Breast epithelium (tissue), 4 donors: ENCODE measurements around the gene GCNT2. TPM values are rescaled to one million over a fixed set of nuclear protein-coding genes. Genes with fewer than 3 reads are reported as not detected.

Experiments
- DNase-seq, 2 donors: peaks; one replicate each; pipeline ENCODE4 v3.0.0-alpha.2; 2019; ENCODE audit warnings: low spot score in 2 of 2
- H3K27ac ChIP-seq, 2 donors: fragments of 200-600 bp; sonication (generic) in 1 of 2; one replicate each; pipeline ENCODE4 v1.5.1; 2016 to 2019; ENCODE audit warnings: mild to moderate bottlenecking in 1 of 2
- H3K27me3 ChIP-seq, 2 donors: fragments of 200-600 bp; sonication (generic) in 1 of 2; one replicate each; pipeline versions ENCODE4 v1.5.1 to v1.6.0; 2017 to 2019; ENCODE audit warnings: control low read depth in 1 of 2, mild to moderate bottlenecking in 1 of 2
- H3K36me3 ChIP-seq: fragments of 200-600 bp; one replicate; pipeline ENCODE4 v1.5.1; 2019
- H3K4me1 ChIP-seq, 2 donors: fragments of 200-600 bp; sonication (generic); one replicate each; pipeline ENCODE4 v1.5.1; 2016 to 2019; ENCODE audit warnings: control low read depth in 1 of 2
- H3K4me3 ChIP-seq, 3 donors: fragments of 200-600 bp; sonication (generic); 1 replicate in 2 of 3; 2 replicates in 1 of 3; pipeline ENCODE4 v1.5.1; 2016 to 2019; ENCODE audit warnings: mild to moderate bottlenecking in 3 of 3, moderate library complexity in 2 of 3
- H3K9me3 ChIP-seq, 2 donors: fragments of 200-600 bp; sonication (generic) in 1 of 2; one replicate each; pipeline ENCODE4 v1.5.1; 2016 to 2019; ENCODE audit warnings: control low read depth in 1 of 2
- CTCF ChIP-seq, 3 donors: fragments of 450-650 bp; IDR thresholded peaks; one replicate each; pipeline ENCODE4 v1.5.1; 2016 to 2017; ENCODE audit warnings: antibody characterized with exemption in 3 of 3, mild to moderate bottlenecking in 3 of 3, moderate library complexity in 3 of 3
- POLR2A ChIP-seq: fragments of 450-650 bp; IDR thresholded peaks from one replicate; pipeline ENCODE4 v1.6.1; 2016; ENCODE audit warnings: antibody characterized with exemption, mild to moderate bottlenecking, moderate library complexity
- POLR2AphosphoS5 ChIP-seq, 3 donors: sonication (generic); formaldehyde crosslinking; IDR thresholded peaks; one replicate each; pipeline ENCODE4 v1.6.1; 2017; ENCODE audit warnings: antibody characterized with exemption in 3 of 3
- intact Hi-C: fragments of 100-400 bp; cut with DNase I; formaldehyde crosslinking; loops from one replicate; pipeline ENCODE4 v1.15.1; 2023; ENCODE audit warnings: low total_unique reads
- total RNA-seq, 3 donors: library from RNA; depleted of rRNA; stranded (reverse); fragments of >200 nt; gene quantifications; one replicate each; pipeline ENCODE4 v1.1.0, GENCODE V29; 2016

GCNT2 gene
- total RNA-seq, 3 donors from 2014 or later = 1.4 to 22.0 (median 13.4) TPM

GRCh38 chr6:10587656-10588406, 66.7 kb downstream of the GCNT2 start:
- TF ChIP-seq POLR2A (no peak), CTCF (IDR thresholded peaks at IDR 0.05) (no peak), POLR2AphosphoS5 (IDR thresholded peaks at IDR 0.05) (no peak)
- H3K9me3 ChIP-seq = no peaks in the 10 kb centered on the region
- no peak overlapping the region for H3K4me3 ChIP-seq
- no peaks in the 10 kb centered on the region for H3K27me3 ChIP-seq
- peaks cover 0 to 9% of the 10 kb centered on the region in 2 donors for H3K4me1 ChIP-seq
- H3K36me3 ChIP-seq = no peaks in the 10 kb centered on the region
- intact Hi-C loops = no loop called here
- no peak overlapping the region for H3K27ac ChIP-seq
- no peak for DNase-seq

GRCh38 chr6:10588562-10589428, 67.6 kb downstream of the GCNT2 start:
- Histone ChIP-seq H3K27ac (no peak overlapping the region), H3K9me3 (no peaks in the 10 kb centered on the region), H3K27me3 (no peaks in the 10 kb centered on the region), H3K4me3 (no peak overlapping the region), H3K4me1 (no peaks in the 10 kb centered on the region), H3K36me3 (no peaks in the 10 kb centered on the region)
- DNase-seq = no peak
- TF ChIP-seq POLR2A (no peak), CTCF (IDR thresholded peaks at IDR 0.05) (no peak), POLR2AphosphoS5 (IDR thresholded peaks at IDR 0.05) (no peak)
- intact Hi-C loops = no loop called here

GRCh38 chr6:10589429-10589727, 68.2 kb downstream of the GCNT2 start:
- intact Hi-C loops = no loop called here
- H3K27ac ChIP-seq = no peak overlapping the region
- no peak for DNase-seq
- TF ChIP-seq CTCF (IDR thresholded peaks at IDR 0.05) (no peak), POLR2A (no peak), POLR2AphosphoS5 (IDR thresholded peaks at IDR 0.05) (no peak)
- H3K4me3 ChIP-seq = no peak overlapping the region
- H3K9me3 ChIP-seq = no peaks in the 10 kb centered on the region
- no peaks in the 10 kb centered on the region for H3K4me1 ChIP-seq
- H3K36me3 ChIP-seq = no peaks in the 10 kb centered on the region
- H3K27me3 ChIP-seq = no peaks in the 10 kb centered on the region

- TF ChIP-seq CTCF (IDR thresholded peaks at IDR 0.05) (no peak), POLR2AphosphoS5 (IDR thresholded peaks at IDR 0.05) (no peak), POLR2A (no peak)
- DNase-seq = no peak
- Histone ChIP-seq H3K9me3 (no peaks in the 10 kb centered on the region), H3K4me3 (no peak overlapping the region), H3K27ac (no peak overlapping the region), H3K4me1 (no peaks in the 10 kb centered on the region), H3K27me3 (no peaks in the 10 kb centered on the region), H3K36me3 (no peaks in the 10 kb centered on the region)
- intact Hi-C loops = no loop called here
Observed at GRCh38 chr6:10589983-10590382, 68.8 kb downstream of the GCNT2 start.
